Panc1 (cell line): ENCODE measurements around the gene SNRPD3. TPM values are rescaled to one million over a fixed set of nuclear protein-coding genes. Genes with fewer than 3 reads are reported as not detected.
"Not testable (repeated sequence)": the region's sequence is repeated elsewhere in the genome, so short reads cannot be mapped to it uniquely, and the experiment has no call there.

Experiments used
- ATAC-seq: fragments of 200-7000 bp; cut with Tn5 transposase; 2 replicates; pipeline ENCODE4 v1.9.1; 2020; ENCODE audit warnings: mild to moderate bottlenecking, moderate library complexity
- BruUV-seq: library from RNA; stranded (reverse); fragments of 400-500 nt; replicated peaks from 2 replicates; lab custom pipeline; 2021; lab: Mats Ljungman, UMichigan
- CTCF ChIA-PET: fragments of 300-600 bp; sonication (Branson Sonifier 250); formaldehyde crosslinking; loops from one replicate; lab custom pipeline; 2022; ENCODE audit warnings: antibody characterized with exemption; lab: Charles Lee
- POLR2A ChIA-PET: fragments of 300-600 bp; sonication (Branson Sonifier 250); formaldehyde crosslinking; loops from one replicate; lab custom pipeline; 2022; ENCODE audit warnings: antibody characterized with exemption; lab: Charles Lee
- DNase-seq: peaks from one replicate; pipeline ENCODE4 v3.0.0-alpha.2; 2010; ENCODE audit warnings: low read depth, low spot score
- H3K27ac ChIP-seq: 2 replicates; pipeline ENCODE4 v1.5.1; 2011; ENCODE audit warnings: mild to moderate bottlenecking, low read length, inconsistent platforms
- H3K27me3 ChIP-seq: fragments of 200-500 bp; sonication (Bioruptor generic); 2 replicates; pipeline ENCODE4 v1.6.0; 2014; ENCODE audit warnings: low read length, inconsistent platforms; ENCODE audit not compliant: control insufficient read depth, insufficient read depth
- H3K36me3 ChIP-seq: fragments of 200-500 bp; sonication (Bioruptor generic); 2 replicates; pipeline ENCODE4 v1.5.1; 2014; ENCODE audit warnings: inconsistent platforms, mild to moderate bottlenecking, low read length, moderate library complexity; ENCODE audit not compliant: control insufficient read depth, insufficient read depth
- H3K4me1 ChIP-seq: 2 replicates; pipeline ENCODE4 v1.5.1; 2011; ENCODE audit warnings: inconsistent platforms, mild to moderate bottlenecking, low read length, moderate library complexity; ENCODE audit not compliant: control insufficient read depth, insufficient read depth
- H3K4me3 ChIP-seq, 2 experiments: 2 replicates each; pipeline ENCODE4 v1.5.1; 2011 to 2012; ENCODE audit warnings: low read depth in 2 of 2, low read length in 2 of 2, mild to moderate bottlenecking in 2 of 2, inconsistent platforms in 1 of 2, moderate library complexity in 1 of 2
- H3K9me3 ChIP-seq: fragments of 200-500 bp; sonication (Bioruptor generic); 2 replicates; pipeline ENCODE4 v1.5.1; 2014; ENCODE audit warnings: low read depth, mild to moderate bottlenecking, inconsistent platforms, low read length, moderate library complexity; ENCODE audit not compliant: control insufficient read depth, insufficient read depth
- in situ Hi-C: cut with HindIII; loops from 2 replicates; pipeline ENCODE4 v1.10.0; 2016; ENCODE audit warnings: low sequenced_read_pairs, low pct_unique_long_range_greater_than_20kb
- intact Hi-C: fragments of 100-400 bp; cut with micrococcal nuclease; formaldehyde crosslinking; loops from one replicate; pipeline ENCODE4 v1.10.0; 2022; ENCODE audit not compliant: unreplicated experiment
- total RNA-seq: library from RNA; stranded (reverse); gene quantifications from one replicate; pipeline ENCODE4 v1.2.1, GENCODE V29; 2021; ENCODE audit not compliant: unreplicated experiment

The SNRPD3 gene
- total RNA-seq, 1 experiment from 2014 or later: 89.4 TPM

DNA sequence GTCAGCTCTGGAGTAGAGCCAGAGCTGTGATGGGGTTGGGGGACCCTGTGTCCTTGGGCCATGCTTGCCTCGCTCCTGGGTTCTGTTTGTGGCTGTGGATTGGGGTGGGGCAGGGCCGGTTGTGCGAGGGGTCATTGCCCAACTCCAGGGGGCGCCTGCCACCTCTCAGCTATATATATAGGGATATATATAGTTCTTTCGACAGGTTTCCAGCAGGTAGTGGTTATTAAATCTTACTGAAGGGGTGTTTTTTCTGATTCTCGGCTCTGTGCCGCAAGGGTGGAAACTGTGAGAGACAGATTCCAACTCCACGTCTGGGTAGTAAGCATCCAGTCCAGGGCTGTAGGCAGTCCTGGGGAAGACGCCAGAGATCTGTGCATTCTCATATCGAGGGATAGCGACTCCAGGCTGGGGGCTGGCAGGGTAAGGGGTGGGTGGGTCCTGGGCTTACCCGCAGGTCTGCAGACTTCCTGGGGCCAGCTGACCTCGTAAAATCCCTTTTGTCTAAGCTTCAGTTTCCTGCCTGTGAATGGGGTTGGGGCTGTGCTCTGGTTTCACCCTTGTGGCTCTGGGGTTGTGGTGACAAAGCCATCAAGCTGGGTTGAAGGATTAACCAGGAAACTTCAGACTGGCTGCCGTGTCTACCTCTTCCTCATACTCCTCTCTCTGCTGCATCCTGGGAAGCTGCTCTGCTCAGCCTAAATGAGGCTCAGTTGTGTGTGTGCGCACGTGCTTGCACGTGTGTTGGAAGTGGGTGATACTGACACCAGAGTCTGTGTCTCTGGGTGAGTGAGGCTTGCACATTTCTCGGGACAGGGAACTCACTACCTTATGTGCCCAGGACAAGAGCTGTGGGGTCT lies 48.2 kb downstream of the SNRPD3 start:
- H3K27ac ChIP-seq, H3K27me3 ChIP-seq, intact Hi-C loops, BruUV-seq, H3K36me3 ChIP-seq, POLR2A ChIA-PET, DNase-seq, H3K9me3 ChIP-seq, H3K4me1 ChIP-seq, CTCF ChIA-PET, in situ Hi-C loops: not testable (repeated sequence)
- H3K4me3 ChIP-seq: peak overlapping the region in 1 of 2 experiments; percentile 23; a peak in 1 of 4 replicates
- peak; percentile 78 for ATAC-seq

DNA sequence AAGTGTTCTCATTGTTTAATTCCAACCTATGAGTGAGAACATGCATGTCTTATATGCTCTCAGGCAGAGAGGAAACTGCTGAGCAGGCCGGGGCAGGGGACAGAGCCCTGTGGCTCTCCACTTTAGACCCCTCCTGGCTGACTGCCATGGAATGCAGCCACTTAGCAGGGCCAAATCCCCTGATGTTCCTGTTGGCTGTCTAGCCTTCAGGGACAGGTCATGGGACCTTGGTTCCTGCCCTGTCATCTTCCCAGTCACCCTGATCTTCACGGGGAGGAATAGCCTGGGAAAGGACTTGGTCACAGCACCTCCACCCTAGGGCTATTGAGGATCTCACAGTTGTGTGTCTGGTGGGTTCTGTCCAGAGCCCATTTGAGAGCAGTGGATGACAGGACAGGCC lies 50.5 kb downstream of the SNRPD3 start:
- H3K4me3 ChIP-seq, in situ Hi-C loops, intact Hi-C loops: not testable (repeated sequence)

GRCh38 chr22:24607429-24607983 lies 51.7 kb downstream of the SNRPD3 start:
- BruUV-seq, POLR2A ChIA-PET, intact Hi-C loops, DNase-seq, H3K4me3 ChIP-seq, H3K27ac ChIP-seq, H3K27me3 ChIP-seq, H3K36me3 ChIP-seq, H3K9me3 ChIP-seq, H3K4me1 ChIP-seq, in situ Hi-C loops, CTCF ChIA-PET: not testable (repeated sequence)
- peak; percentile 44 for ATAC-seq

More for the DNA sequence above, 50.5 kb downstream of the SNRPD3 start:
- BruUV-seq, H3K4me1 ChIP-seq, H3K27ac ChIP-seq, H3K36me3 ChIP-seq, H3K9me3 ChIP-seq, DNase-seq, ATAC-seq, POLR2A ChIA-PET, CTCF ChIA-PET, H3K27me3 ChIP-seq: not testable (repeated sequence)

GRCh38 chr22:24608327-24608726 lies 52.5 kb downstream of the SNRPD3 start:
- H3K9me3 ChIP-seq, H3K27ac ChIP-seq, in situ Hi-C loops, H3K4me3 ChIP-seq, H3K4me1 ChIP-seq, intact Hi-C loops, CTCF ChIA-PET, BruUV-seq, DNase-seq, H3K36me3 ChIP-seq, H3K27me3 ChIP-seq, ATAC-seq: not testable (repeated sequence)
- POLR2A ChIA-PET: interaction anchor here (0.6 kb wide), 1 partner anchor 10 kb away, joined by 3 read pairs; no protein-coding TSS in a partner anchor

GRCh38 chr22:24609888-24610287 lies 54.1 kb downstream of the SNRPD3 start:
- not testable (repeated sequence) for H3K36me3 ChIP-seq

DNA sequence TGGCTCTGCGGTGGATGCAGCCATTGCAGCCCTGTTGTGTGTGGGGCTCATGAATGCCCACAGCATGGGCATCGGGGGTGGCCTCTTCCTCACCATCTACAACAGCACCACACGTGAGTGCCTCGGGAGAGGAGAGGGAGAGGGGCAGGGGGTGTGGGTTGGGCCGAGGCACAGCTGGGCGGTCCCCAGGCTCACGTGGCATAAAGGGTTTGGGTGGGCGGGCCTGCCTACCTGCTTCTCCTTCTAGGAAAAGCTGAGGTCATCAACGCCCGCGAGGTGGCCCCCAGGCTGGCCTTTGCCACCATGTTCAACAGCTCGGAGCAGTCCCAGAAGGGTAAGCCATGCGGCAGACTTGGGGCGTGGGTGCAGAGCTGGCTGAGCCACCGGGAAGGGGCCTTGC lies 59.0 kb downstream of the SNRPD3 start:
- H3K4me3 ChIP-seq, H3K27ac ChIP-seq, intact Hi-C loops, H3K9me3 ChIP-seq, H3K27me3 ChIP-seq, BruUV-seq, ATAC-seq, in situ Hi-C loops, CTCF ChIA-PET, DNase-seq, H3K36me3 ChIP-seq, H3K4me1 ChIP-seq: not testable (repeated sequence)
- POLR2A ChIA-PET: interaction anchor here (0.6 kb wide), 1 partner anchor 219 kb away, joined by 5 read pairs; no protein-coding TSS in a partner anchor

More at GRCh38 chr22:24609888-24610287, 54.1 kb downstream of the SNRPD3 start:
- CTCF ChIA-PET, H3K9me3 ChIP-seq, in situ Hi-C loops, ATAC-seq, H3K4me1 ChIP-seq, intact Hi-C loops, POLR2A ChIA-PET, DNase-seq, H3K4me3 ChIP-seq, H3K27ac ChIP-seq, H3K27me3 ChIP-seq, BruUV-seq: not testable (repeated sequence)

- H3K4me1 ChIP-seq, POLR2A ChIA-PET, DNase-seq, CTCF ChIA-PET, in situ Hi-C loops, H3K36me3 ChIP-seq, H3K9me3 ChIP-seq, BruUV-seq, ATAC-seq, H3K27ac ChIP-seq, H3K4me3 ChIP-seq, intact Hi-C loops, H3K27me3 ChIP-seq: not testable (repeated sequence)
Observed at GRCh38 chr22:24621244-24621643, 65.4 kb downstream of the SNRPD3 start.
